Measurements from ENCODE around the gene SFRP4.

DNA sequence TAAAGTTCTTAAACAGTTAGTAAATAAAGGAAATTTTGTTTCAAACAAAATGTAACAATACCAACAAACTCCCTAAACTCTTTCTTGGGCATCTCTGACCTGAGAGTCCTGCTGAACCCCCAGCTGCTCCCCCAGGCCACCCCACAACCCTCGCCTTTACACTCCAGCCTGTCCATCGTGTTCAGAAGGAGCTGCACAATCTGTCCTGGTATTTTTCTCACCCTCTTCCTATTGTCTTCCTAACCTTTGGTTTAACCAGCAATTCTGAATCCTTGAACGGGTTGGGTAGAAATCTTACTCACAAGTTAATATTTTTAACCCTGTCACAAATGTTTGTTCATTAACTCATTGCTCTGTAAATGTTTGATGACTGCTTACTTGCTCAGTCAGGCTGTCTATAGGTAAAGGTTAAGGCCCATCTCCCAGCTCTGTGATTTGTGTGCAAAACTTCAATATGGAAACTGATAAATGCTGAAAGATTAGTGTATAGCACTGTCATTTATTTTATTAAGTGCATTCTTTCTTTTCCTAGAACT is 16.8 kb downstream of the SFRP4 start:
- TF ChIP-seq ZNF274 (IDR thresholded peaks at IDR 0.05; ENCODE audit: low read depth, low read length) (no peak), YY1 (IDR thresholded peaks at IDR 0.05; ENCODE audit: insufficient read depth, insufficient read length) (no peak), SUZ12 (IDR thresholded peaks at IDR 0.05; ENCODE audit: extremely low read depth, insufficient read depth, insufficient read length) (no peak)

Data from NT2/D1 (cell line).